T-helper 17 cell (primary cell): Measurements from ENCODE around the gene PPP1R12B. TPM values are rescaled to one million over a fixed set of nuclear protein-coding genes. Genes with fewer than 3 reads are reported as not detected.
"Not testable (repeated sequence)": the region's sequence is repeated elsewhere in the genome, so short reads cannot be mapped to it uniquely, and the experiment has no call there.

Experiments
- ATAC-seq: fragments of 150-1000 bp; cut with Tn5 transposase; 2 replicates; pipeline ENCODE4 v1.10.0; 2021; ENCODE audit warnings: mild to moderate bottlenecking, moderate library complexity
- DNase-seq, 3 donors: peaks; one replicate each; pipeline versions ENCODE4 v3.0.0 to v3.0.0-alpha.2; 2020 to 2021
- H3K9me3 ChIP-seq: one replicate; pipeline ENCODE4 v1.7.0; 2013; ENCODE audit warnings: low read length, mild to moderate bottlenecking; ENCODE audit not compliant: control insufficient read depth, poor library complexity, severe bottlenecking
- H3K27ac Mint-ChIP-seq: one replicate; pipeline ENCODE4 v1.8.0; 2022; ENCODE audit warnings: mild to moderate bottlenecking, moderate library complexity, mixed read lengths
- H3K27me3 Mint-ChIP-seq: one replicate; pipeline ENCODE4 v1.8.0; 2022; ENCODE audit warnings: mixed read lengths
- H3K36me3 Mint-ChIP-seq: one replicate; pipeline ENCODE4 v1.8.0; 2022; ENCODE audit warnings: low read depth, mixed read lengths
- H3K4me1 Mint-ChIP-seq: one replicate; pipeline ENCODE4 v1.8.0; 2022; ENCODE audit warnings: mild to moderate bottlenecking, mixed read lengths
- H3K4me3 Mint-ChIP-seq: one replicate; pipeline ENCODE4 v1.8.0; 2022; ENCODE audit warnings: mild to moderate bottlenecking, moderate library complexity, mixed read lengths
- total RNA-seq, 4 donors: library from RNA in 2 of 4; stranded (reverse) in 2 of 4; gene quantifications; one replicate each; pipeline ENCODE4 v1.2.3 and lab custom pipeline; 2022 to 2026

The PPP1R12B gene
- total RNA-seq, 2 donors from 2014 or later: 28.6 to 30.4 TPM

GRCh38 chr1:202471246-202471645, 122.7 kb downstream of the PPP1R12B start:
- H3K4me3 Mint-ChIP-seq: no peak overlapping the region

GRCh38 chr1:202472347-202473124, 124.0 kb downstream of the PPP1R12B start:
- H3K27me3 Mint-ChIP-seq, ATAC-seq, H3K27ac Mint-ChIP-seq: not testable (repeated sequence)

More at GRCh38 chr1:202471246-202471645, 122.7 kb downstream of the PPP1R12B start:
- no peaks in the 10 kb centered on the region for H3K9me3 ChIP-seq
- DNase-seq (no peak), ATAC-seq (no peak)
- H3K27me3 Mint-ChIP-seq: no peaks in the 10 kb centered on the region
- peaks cover 5% of the 10 kb centered on the region for H3K4me1 Mint-ChIP-seq
- H3K36me3 Mint-ChIP-seq: peaks cover 4% of the 10 kb centered on the region
- H3K27ac Mint-ChIP-seq: no peak overlapping the region

DNA sequence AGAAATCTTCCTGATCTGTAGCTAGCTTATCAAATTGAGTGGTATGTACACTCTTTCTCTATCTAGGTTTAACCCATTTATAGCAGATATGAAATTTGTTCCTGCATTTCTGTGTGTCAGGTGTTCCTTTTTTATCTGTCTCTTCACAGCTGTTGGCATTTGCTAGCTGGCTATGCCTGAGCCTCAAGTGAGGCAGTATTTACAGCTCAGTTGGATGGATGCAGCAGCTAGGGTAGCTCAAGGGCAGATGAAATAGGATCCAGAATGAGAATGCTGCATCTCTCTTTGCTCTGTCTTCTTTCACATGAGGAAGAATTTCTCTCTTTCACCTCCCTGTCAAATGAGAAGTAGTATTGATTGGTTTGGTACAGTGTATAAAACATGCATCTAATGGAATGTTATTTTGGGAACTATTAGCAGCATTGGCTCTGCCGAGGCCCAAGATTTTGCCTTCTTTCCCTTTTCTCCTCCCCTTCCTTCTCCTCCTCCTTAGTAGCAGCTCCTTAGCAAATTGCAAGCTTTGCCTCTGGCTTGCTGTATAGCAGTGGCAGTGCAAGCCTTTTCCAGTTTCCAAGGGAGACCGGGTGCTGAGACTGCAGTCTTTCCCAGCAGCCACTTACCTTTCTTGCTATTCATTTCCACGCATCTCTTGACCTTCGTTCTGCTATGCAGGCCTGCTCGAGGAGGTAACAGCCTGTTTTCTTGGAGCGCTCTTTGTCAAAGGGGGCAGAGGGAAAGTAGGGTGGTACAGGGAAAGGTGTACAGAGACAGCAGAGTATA, 125.0 kb downstream of the PPP1R12B start:
- H3K36me3 Mint-ChIP-seq, H3K9me3 ChIP-seq, H3K27me3 Mint-ChIP-seq, H3K4me3 Mint-ChIP-seq, H3K4me1 Mint-ChIP-seq, DNase-seq, H3K27ac Mint-ChIP-seq, ATAC-seq: not testable (repeated sequence)

More at GRCh38 chr1:202472347-202473124, 124.0 kb downstream of the PPP1R12B start:
- H3K9me3 ChIP-seq, DNase-seq, H3K4me3 Mint-ChIP-seq, H3K36me3 Mint-ChIP-seq, H3K4me1 Mint-ChIP-seq: not testable (repeated sequence)

- H3K27ac Mint-ChIP-seq, H3K36me3 Mint-ChIP-seq, H3K9me3 ChIP-seq, DNase-seq, ATAC-seq, H3K4me3 Mint-ChIP-seq, H3K27me3 Mint-ChIP-seq: not testable (repeated sequence)
- peaks cover 27% of the 10 kb centered on the region for H3K4me1 Mint-ChIP-seq
Measured at GRCh38 chr1:202479661-202480060, 131.2 kb downstream of the PPP1R12B start.

DNA sequence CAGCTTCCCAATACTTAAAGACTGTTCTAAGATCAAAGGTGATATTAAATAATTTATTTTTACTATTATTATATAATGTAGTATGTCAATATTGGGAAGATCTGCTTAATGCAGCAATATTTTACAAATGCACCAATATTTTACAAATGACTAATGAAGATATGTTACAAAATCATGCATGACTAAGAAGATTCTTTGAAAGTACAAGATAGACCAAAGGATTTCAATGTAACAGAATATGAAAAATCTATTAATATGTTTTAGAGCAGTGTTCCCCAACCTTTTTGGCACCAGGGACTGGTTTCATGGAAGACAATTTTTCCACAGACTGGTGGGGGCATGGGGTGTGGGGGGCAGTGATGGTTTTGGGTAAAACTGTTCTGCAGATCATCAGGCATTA, 132.1 kb downstream of the PPP1R12B start:
- H3K27ac Mint-ChIP-seq, ATAC-seq, H3K4me3 Mint-ChIP-seq, DNase-seq, H3K9me3 ChIP-seq, H3K36me3 Mint-ChIP-seq, H3K27me3 Mint-ChIP-seq: not testable (repeated sequence)
- H3K4me1 Mint-ChIP-seq: peaks cover 29% of the 10 kb centered on the region

DNA sequence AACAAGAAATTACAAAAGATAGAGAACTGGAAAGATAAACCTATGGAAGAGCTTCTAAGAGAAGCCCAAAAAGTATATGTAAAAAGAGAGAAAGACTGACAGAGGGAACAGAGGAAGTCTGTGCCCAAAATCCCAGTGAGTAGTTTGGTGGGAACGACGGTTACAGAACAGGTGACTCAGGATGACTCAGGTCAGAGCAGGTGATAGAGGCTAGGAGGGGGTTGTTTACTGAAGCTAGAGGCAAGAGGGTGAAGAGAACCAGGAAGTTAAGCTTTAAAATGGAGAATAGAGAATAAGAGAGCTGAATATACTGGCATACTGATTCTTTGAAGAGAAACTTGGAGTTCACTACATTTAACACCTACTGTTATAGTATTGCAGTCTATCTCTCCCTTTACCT, 134.9 kb downstream of the PPP1R12B start:
- H3K36me3 Mint-ChIP-seq, H3K4me3 Mint-ChIP-seq, DNase-seq, H3K27me3 Mint-ChIP-seq, H3K27ac Mint-ChIP-seq, H3K9me3 ChIP-seq, ATAC-seq: not testable (repeated sequence)
- H3K4me1 Mint-ChIP-seq: peaks cover 27% of the 10 kb centered on the region

DNA sequence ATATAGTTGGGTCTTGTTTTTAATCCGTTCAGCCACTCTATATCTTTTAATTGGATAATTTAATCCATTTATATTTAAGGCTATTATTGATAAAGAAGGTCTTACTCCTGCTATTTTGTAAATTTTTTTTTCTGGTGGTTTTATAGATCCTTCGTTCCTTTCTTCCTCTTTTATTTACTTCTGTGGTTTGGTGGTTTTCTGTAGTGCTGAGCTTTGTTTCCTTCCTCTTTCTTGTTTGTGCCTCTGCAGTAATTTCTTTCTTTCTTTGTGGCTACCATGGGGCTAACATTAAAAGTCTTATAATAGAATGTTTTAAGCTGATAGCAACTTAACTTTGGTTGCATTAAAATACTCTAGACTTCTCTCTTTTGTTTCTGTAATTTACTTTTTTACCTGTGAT, 135.5 kb downstream of the PPP1R12B start:
- peak overlapping the region; percentile 1 for H3K4me3 Mint-ChIP-seq
- ATAC-seq, H3K9me3 ChIP-seq, DNase-seq, H3K27ac Mint-ChIP-seq, H3K27me3 Mint-ChIP-seq, H3K36me3 Mint-ChIP-seq: not testable (repeated sequence)
- peaks cover 27% of the 10 kb centered on the region for H3K4me1 Mint-ChIP-seq

GRCh38 chr1:202484820-202485219, 136.3 kb downstream of the PPP1R12B start:
- H3K36me3 Mint-ChIP-seq, H3K9me3 ChIP-seq, ATAC-seq, DNase-seq, H3K27me3 Mint-ChIP-seq, H3K27ac Mint-ChIP-seq, H3K4me3 Mint-ChIP-seq: not testable (repeated sequence)
- peaks cover 26% of the 10 kb centered on the region for H3K4me1 Mint-ChIP-seq

DNA sequence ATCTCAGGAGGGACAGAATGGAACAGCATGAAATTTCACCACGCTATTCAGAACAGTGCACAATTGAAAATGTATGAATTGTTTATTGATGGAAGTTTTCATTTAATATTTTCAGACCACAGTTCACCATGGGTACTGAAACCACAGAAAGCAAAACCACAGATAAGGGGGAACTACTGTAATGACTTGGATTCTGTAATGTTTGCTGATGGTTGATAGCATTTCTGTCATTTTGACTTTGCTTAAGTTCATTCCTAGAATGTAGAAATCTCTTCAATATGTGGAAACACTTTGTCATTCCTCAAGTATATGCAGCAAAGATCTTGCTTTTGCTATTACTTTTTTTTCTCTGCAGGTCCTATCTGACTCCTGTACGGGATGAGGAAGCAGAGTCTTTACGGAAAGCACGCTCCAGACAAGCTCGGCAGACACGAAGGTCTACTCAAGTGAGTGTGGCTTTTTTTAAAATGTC, 139.7 kb downstream of the PPP1R12B start:
- not testable (repeated sequence) for H3K9me3 ChIP-seq, H3K27ac Mint-ChIP-seq, H3K4me3 Mint-ChIP-seq, H3K27me3 Mint-ChIP-seq, ATAC-seq, DNase-seq
- H3K4me1 Mint-ChIP-seq: peaks cover 15% of the 10 kb centered on the region
- H3K36me3 Mint-ChIP-seq: peaks cover 13% of the 10 kb centered on the region

DNA sequence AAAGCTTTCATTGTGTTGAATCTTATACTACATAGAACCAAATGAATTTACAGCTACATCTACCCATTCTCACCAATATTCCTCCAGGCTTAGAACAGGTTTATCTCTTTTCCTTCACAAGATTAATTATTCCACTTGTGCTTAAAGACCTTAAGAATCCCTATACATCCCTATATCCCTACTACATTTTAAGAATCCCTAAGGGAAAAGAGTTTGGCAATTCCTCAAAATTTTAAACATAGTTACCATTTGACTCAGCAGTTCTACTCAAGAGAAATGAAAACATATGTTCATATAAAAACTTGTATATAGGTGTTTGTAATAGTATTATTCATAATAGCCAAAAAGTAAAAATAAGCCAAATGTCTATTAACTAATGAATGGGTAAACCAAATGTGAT, 140.6 kb downstream of the PPP1R12B start:
- H3K27me3 Mint-ChIP-seq, H3K27ac Mint-ChIP-seq, H3K4me1 Mint-ChIP-seq, H3K9me3 ChIP-seq, ATAC-seq, DNase-seq, H3K4me3 Mint-ChIP-seq: not testable (repeated sequence)
- H3K36me3 Mint-ChIP-seq: peaks cover 13% of the 10 kb centered on the region

DNA sequence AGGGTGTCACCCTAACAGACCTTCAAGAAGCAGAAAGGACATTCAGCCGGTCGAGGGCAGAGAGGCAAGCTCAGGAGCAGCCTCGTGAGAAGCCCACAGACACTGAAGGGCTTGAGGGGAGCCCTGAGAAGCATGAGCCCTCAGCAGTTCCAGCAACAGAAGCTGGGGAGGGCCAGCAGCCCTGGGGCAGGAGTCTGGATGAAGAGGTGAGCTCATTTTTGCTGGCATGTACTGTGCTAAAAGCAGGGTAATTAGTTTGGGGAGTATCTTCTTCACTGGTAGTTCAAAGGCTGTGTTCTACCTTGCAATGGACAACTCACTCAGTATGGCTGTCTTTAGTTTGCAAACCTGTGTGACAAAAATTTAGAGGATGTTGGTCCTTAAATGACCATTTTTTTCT, 144.6 kb downstream of the PPP1R12B start:
- H3K27me3 Mint-ChIP-seq, ATAC-seq, H3K27ac Mint-ChIP-seq, H3K9me3 ChIP-seq, H3K4me3 Mint-ChIP-seq, DNase-seq, H3K4me1 Mint-ChIP-seq: not testable (repeated sequence)
- H3K36me3 Mint-ChIP-seq: peaks cover 18% of the 10 kb centered on the region

DNA sequence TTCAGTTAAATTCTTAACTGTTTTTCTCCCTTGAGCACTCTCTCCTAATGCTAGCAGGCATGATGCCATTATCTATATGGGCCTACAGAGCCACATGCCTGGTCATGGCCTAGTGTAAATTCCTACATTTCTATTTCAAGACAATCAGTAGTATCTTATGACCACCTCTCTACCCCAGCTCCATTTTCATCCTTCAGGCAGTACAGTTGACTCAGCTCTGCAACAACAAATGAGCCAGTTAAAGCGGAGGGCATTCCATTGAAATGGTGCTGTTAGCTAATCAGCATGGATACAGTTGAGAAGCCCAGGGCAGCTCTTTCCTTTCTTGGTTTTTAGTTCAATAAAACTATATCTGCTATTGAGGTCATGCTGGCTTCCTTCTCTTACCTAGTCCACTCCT, 150.0 kb downstream of the PPP1R12B start:
- Mint-ChIP-seq H3K4me1 (no peaks in the 10 kb centered on the region), H3K36me3 (peaks cover 12% of the 10 kb centered on the region), H3K27ac (no peak overlapping the region), H3K4me3 (no peak overlapping the region), H3K27me3 (no peaks in the 10 kb centered on the region)
- DNase-seq (no peak), ATAC-seq (no peak)
- H3K9me3 ChIP-seq: no peaks in the 10 kb centered on the region

DNA sequence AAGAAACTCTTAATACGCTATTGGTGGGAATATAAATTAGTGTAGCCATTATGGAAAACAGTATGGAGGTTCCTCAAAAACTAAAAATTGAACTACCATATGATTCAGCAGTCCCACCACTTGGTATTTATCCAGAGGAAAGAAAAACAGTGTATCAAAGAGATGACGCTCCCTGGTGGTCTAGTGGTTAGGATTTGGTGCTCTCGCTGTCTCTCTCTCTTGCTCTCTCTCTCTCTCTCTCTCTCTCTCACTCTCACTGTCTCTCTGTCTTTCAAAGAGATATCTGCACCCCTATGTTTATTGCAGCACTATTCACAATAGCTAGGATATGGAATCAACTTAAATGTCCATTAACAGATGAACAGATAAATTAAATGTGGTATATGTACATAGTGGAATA, 151.5 kb downstream of the PPP1R12B start:
- H3K4me3 Mint-ChIP-seq, ATAC-seq: not testable (repeated sequence)
- H3K36me3 Mint-ChIP-seq: peaks cover 12% of the 10 kb centered on the region

More for the DNA sequence above, 151.5 kb downstream of the PPP1R12B start:
- DNase-seq, H3K4me1 Mint-ChIP-seq, H3K9me3 ChIP-seq, H3K27me3 Mint-ChIP-seq, H3K27ac Mint-ChIP-seq: not testable (repeated sequence)
